ENCODE measurements around the gene LRP1-AS. TPM values are rescaled to one million over a fixed set of nuclear protein-coding genes. Genes with fewer than 3 reads are reported as not detected.

Gene LRP1-AS
- total RNA-seq, 1 donor from 2014 or later, result not detected

GRCh38 chr12:57129321-57129842, 18.0 kb downstream of the LRP1-AS start:
- Mint-ChIP-seq H3K9me3 (ENCODE audit: unreplicated experiment) (no peaks in the 10 kb centered on the region), H3K4me3 (ENCODE audit: unreplicated experiment) (peak overlapping the region; percentile 96), H3K36me3 (ENCODE audit: low read depth, unreplicated experiment) (no peaks in the 10 kb centered on the region), H3K4me1 (ENCODE audit: low read depth, unreplicated experiment) (peaks cover 33% of the 10 kb centered on the region), H3K27ac (ENCODE audit: unreplicated experiment) (peak overlapping the region; percentile 95), H3K27me3 (ENCODE audit: low read depth, unreplicated experiment) (no peaks in the 10 kb centered on the region)
- Histone ChIP-seq H2AFZ (ENCODE audit: low read depth, low read length) (no peak overlapping the region), H3K9ac (ENCODE audit: low read length) (peak overlapping the region; percentile 87), H3K36me3 (ENCODE audit: insufficient read depth, low read length) (no peaks in the 10 kb centered on the region), H3K79me2 (ENCODE audit: insufficient read depth, low read length) (peaks cover 58% of the 10 kb centered on the region), H3K4me3 (ENCODE audit: insufficient read depth, low read depth, low read length) (peak overlapping the region; percentile 83), H4K20me1 (ENCODE audit: insufficient read depth, low read length) (peaks cover 42% of the 10 kb centered on the region), H3K27ac (ENCODE audit: low read depth, low read length) (peak overlapping the region; percentile 22), H3K9me3 (ENCODE audit: insufficient read depth, low read depth, low read length) (no peaks in the 10 kb centered on the region), H3K27me3 (ENCODE audit: insufficient read depth, low read length) (no peaks in the 10 kb centered on the region), H3K4me2 (ENCODE audit: low read length) (peak overlapping the region; percentile 99), H3K4me1 (ENCODE audit: insufficient read depth, low read length) (peaks cover 51% of the 10 kb centered on the region)
- FAIRE-seq (no peak), DNase-seq (ENCODE audit: low read depth) (no peak)
- TF ChIP-seq CTCF (IDR thresholded peaks at IDR 0.05; ENCODE audit: insufficient read depth, low read depth, low read length) (no peak), EZH2 (IDR thresholded peaks at IDR 0.05; ENCODE audit: insufficient read depth, low read length) (no peak)

GRCh38 chr12:57128519-57129247, 18.7 kb downstream of the LRP1-AS start:
- Histone ChIP-seq H2AFZ (ENCODE audit: low read depth, low read length) (no peak overlapping the region), H3K9me3 (ENCODE audit: insufficient read depth, low read depth, low read length) (no peaks in the 10 kb centered on the region), H3K4me1 (ENCODE audit: insufficient read depth, low read length) (peaks cover 44% of the 10 kb centered on the region), H3K9ac (ENCODE audit: low read length) (peak overlapping the region; percentile 87), H3K27me3 (ENCODE audit: insufficient read depth, low read length) (no peaks in the 10 kb centered on the region), H3K27ac (ENCODE audit: low read depth, low read length) (peak overlapping the region; percentile 22), H3K4me3 (ENCODE audit: insufficient read depth, low read depth, low read length) (peak overlapping the region; percentile 86), H3K79me2 (ENCODE audit: insufficient read depth, low read length) (peaks cover 51% of the 10 kb centered on the region), H3K4me2 (ENCODE audit: low read length) (peak overlapping the region; percentile 99), H4K20me1 (ENCODE audit: insufficient read depth, low read length) (peaks cover 38% of the 10 kb centered on the region), H3K36me3 (ENCODE audit: insufficient read depth, low read length) (no peaks in the 10 kb centered on the region)
- Mint-ChIP-seq H3K4me1 (ENCODE audit: low read depth, unreplicated experiment) (peaks cover 28% of the 10 kb centered on the region), H3K4me3 (ENCODE audit: unreplicated experiment) (peak overlapping the region; percentile 96), H3K9me3 (ENCODE audit: unreplicated experiment) (no peaks in the 10 kb centered on the region), H3K27me3 (ENCODE audit: low read depth, unreplicated experiment) (no peaks in the 10 kb centered on the region), H3K27ac (ENCODE audit: unreplicated experiment) (no peak overlapping the region), H3K36me3 (ENCODE audit: low read depth, unreplicated experiment) (no peaks in the 10 kb centered on the region)
- TF ChIP-seq CTCF (IDR thresholded peaks at IDR 0.05; ENCODE audit: insufficient read depth, low read depth, low read length) (no peak), EZH2 (IDR thresholded peaks at IDR 0.05; ENCODE audit: insufficient read depth, low read length) (no peak)
- FAIRE-seq (no peak), DNase-seq (ENCODE audit: low read depth) (no peak)
